ENCODE data around the gene CLASP1. TPM values are rescaled to one million over a fixed set of nuclear protein-coding genes. Genes with fewer than 3 reads are reported as not detected.
A peak's percentile ranks its signal among the peaks of the same experiment; 100 is the strongest.

The CLASP1 gene
- total RNA-seq, 2 donors from 2014 or later, result 87.0 to 88.3 TPM

DNA sequence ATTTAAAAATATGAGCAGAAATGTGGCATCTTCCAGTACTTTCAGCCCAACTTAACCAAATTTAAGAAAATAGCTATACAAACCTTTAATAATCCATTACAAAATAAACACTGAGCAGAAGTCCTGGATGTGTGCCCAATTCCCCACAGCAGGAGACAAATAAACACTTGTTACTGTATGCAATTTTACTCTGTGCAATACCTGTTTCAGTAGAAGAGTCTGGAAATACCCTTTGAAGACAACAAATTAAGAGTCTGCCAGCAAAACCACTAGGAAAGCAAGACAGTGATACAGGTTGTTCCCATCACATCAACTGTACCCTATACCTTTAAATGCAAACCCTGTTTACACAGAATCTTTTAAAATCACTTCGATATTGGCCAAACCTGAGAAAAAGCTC, 160.0 kb downstream of the CLASP1 start:
- TF ChIP-seq, protein P1, sequence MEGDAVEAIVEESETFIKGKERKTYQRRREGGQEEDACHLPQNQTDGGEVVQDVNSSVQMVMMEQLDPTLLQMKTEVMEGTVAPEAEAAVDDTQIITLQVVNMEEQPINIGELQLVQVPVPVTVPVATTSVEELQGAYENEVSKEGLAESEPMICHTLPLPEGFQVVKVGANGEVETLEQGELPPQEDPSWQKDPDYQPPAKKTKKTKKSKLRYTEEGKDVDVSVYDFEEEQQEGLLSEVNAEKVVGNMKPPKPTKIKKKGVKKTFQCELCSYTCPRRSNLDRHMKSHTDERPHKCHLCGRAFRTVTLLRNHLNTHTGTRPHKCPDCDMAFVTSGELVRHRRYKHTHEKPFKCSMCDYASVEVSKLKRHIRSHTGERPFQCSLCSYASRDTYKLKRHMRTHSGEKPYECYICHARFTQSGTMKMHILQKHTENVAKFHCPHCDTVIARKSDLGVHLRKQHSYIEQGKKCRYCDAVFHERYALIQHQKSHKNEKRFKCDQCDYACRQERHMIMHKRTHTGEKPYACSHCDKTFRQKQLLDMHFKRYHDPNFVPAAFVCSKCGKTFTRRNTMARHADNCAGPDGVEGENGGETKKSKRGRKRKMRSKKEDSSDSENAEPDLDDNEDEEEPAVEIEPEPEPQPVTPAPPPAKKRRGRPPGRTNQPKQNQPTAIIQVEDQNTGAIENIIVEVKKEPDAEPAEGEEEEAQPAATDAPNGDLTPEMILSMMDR (conservative IDR thresholded peaks at IDR 0.05), result no peak

DNA sequence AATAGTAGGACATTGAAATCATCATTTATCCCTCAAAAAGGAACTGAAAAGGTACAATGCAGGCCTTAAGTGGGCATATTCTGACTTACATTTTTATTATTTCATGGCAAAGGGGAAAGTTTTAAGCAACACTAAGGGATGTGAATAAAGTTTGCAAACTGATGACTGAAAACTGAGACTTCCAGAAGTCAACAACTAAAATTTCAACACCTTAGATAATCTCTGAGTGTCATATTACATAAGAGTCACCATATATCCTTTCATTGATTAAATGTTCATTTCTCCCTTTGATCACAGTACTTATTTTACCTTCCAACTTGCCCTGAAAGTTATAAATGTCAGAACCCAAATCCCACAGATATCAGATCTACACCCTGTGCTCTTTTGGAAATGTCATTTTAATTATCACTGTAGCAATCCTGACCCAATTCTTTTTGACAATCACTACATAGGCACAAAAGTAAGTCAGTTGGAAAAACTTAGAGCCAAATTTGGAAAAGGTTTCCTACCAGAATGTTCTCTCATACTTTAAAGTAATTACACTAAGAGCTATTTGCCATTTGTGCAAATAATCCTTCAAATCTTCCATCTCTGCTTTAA, 163.0 kb downstream of the CLASP1 start:
- Histone ChIP-seq H3K4me3 (ENCODE audit: low read length) (no peak overlapping the region), H3K27ac (ENCODE audit: low read depth, low read length) (no peak overlapping the region), H3K36me3 (ENCODE audit: control insufficient read depth, insufficient read depth, low read length) (peaks cover 1% of the 10 kb centered on the region), H3K4me1 (ENCODE audit: control insufficient read depth, insufficient read depth, low read length) (no peaks in the 10 kb centered on the region), H3K9me3 (ENCODE audit: control insufficient read depth, low read length) (no peaks in the 10 kb centered on the region), H3K27me3 (ENCODE audit: control insufficient read depth, insufficient read depth, low read length, poor library complexity, severe bottlenecking) (no peaks in the 10 kb centered on the region), H3K9ac (ENCODE audit: extremely low read depth, low read length, poor library complexity, severe bottlenecking) (no peak overlapping the region)
- TF ChIP-seq, protein P1 (conservative IDR thresholded peaks at IDR 0.05), result no peak
- Mint-ChIP-seq H3K4me3 (no peak overlapping the region), H3K9me3 (no peaks in the 10 kb centered on the region), H3K36me3 (ENCODE audit: low read depth) (peaks cover 1% of the 10 kb centered on the region), H3K4me1 (peaks cover 24% of the 10 kb centered on the region), H3K27ac (no peak overlapping the region), H3K27me3 (ENCODE audit: insufficient read depth) (no peaks in the 10 kb centered on the region)
- no peak for DNase-seq

More for the DNA sequence above, 160.0 kb downstream of the CLASP1 start:
- Histone ChIP-seq H3K4me3 (ENCODE audit: low read length) (no peak overlapping the region), H3K27me3 (ENCODE audit: control insufficient read depth, insufficient read depth, low read length, poor library complexity, severe bottlenecking) (no peaks in the 10 kb centered on the region), H3K36me3 (ENCODE audit: control insufficient read depth, insufficient read depth, low read length) (peaks cover 8% of the 10 kb centered on the region), H3K9ac (ENCODE audit: extremely low read depth, low read length, poor library complexity, severe bottlenecking) (no peak overlapping the region), H3K9me3 (ENCODE audit: control insufficient read depth, low read length) (no peaks in the 10 kb centered on the region), H3K4me1 (ENCODE audit: control insufficient read depth, insufficient read depth, low read length) (no peaks in the 10 kb centered on the region), H3K27ac (ENCODE audit: low read depth, low read length) (no peak overlapping the region)
- Mint-ChIP-seq H3K4me3 (no peak overlapping the region), H3K27ac (no peak overlapping the region), H3K27me3 (ENCODE audit: insufficient read depth) (no peaks in the 10 kb centered on the region), H3K9me3 (no peaks in the 10 kb centered on the region), H3K36me3 (ENCODE audit: low read depth) (peaks cover 28% of the 10 kb centered on the region), H3K4me1 (peaks cover 21% of the 10 kb centered on the region)
- WGBS, 2 experiments (ENCODE audit: insufficient coverage in 1 of 2, insufficient read length in 1 of 2), result 96 to 100% methylated on average over 1 of the region's 1 CpG
- no peak for DNase-seq

DNA sequence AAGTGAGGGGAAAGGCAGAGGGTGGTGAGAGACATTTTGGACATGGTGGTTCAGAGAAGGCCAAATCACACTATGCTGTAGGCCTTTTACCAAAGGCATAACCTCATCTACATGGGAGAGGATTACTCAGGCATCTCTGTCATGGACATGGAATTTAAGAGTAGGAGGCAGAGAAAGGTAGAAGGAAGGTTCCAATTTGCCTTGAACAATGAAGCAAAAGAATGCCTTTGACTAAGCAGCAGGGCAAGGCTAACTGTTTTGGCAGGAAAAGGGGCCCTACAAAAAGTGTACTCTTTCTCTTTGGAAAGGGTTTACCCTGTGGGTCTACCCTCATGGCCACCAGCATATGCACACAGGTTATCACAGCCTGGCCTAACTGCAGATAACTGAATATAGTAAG, 164.2 kb downstream of the CLASP1 start:
- TF ChIP-seq, protein P1 (conservative IDR thresholded peaks at IDR 0.05), result no peak
- H3K27ac ChIP-seq (ENCODE audit: low read depth, low read length), result no peak overlapping the region

More for the DNA sequence above, 164.2 kb downstream of the CLASP1 start:
- H3K9me3 Mint-ChIP-seq, result no peaks in the 10 kb centered on the region
- no peaks in the 10 kb centered on the region for H3K27me3 ChIP-seq (ENCODE audit: control insufficient read depth, insufficient read depth, low read length, poor library complexity, severe bottlenecking)
- H3K36me3 Mint-ChIP-seq (ENCODE audit: low read depth), result no peaks in the 10 kb centered on the region
- H3K4me1 Mint-ChIP-seq, result peaks cover 28% of the 10 kb centered on the region
- no peaks in the 10 kb centered on the region for H3K9me3 ChIP-seq (ENCODE audit: control insufficient read depth, low read length)
- no peaks in the 10 kb centered on the region for H3K36me3 ChIP-seq (ENCODE audit: control insufficient read depth, insufficient read depth, low read length)
- peak overlapping the region; percentile 36 for H3K27ac Mint-ChIP-seq
- H3K4me3 Mint-ChIP-seq, result no peak overlapping the region
- H3K9ac ChIP-seq (ENCODE audit: extremely low read depth, low read length, poor library complexity, severe bottlenecking), result no peak overlapping the region
- DNase-seq, result no peak
- no peaks in the 10 kb centered on the region for H3K4me1 ChIP-seq (ENCODE audit: control insufficient read depth, insufficient read depth, low read length)
- H3K27me3 Mint-ChIP-seq (ENCODE audit: insufficient read depth), result no peaks in the 10 kb centered on the region
- H3K4me3 ChIP-seq (ENCODE audit: low read length), result no peak overlapping the region
